GM12873 (cell line): Measurements from ENCODE around the gene ZBTB37.

Experiments
- TF ChIP-seq, protein P1 (sequence below): IDR thresholded peaks from 2 replicates; pipeline ENCODE4 v1.5.1; 2012; ENCODE audit warnings: low read depth, mild to moderate bottlenecking, moderate library complexity, low read length, control low read depth; ENCODE audit not compliant: insufficient read depth; ENCODE audit errors: missing control alignments

The ZBTB37 gene

DNA sequence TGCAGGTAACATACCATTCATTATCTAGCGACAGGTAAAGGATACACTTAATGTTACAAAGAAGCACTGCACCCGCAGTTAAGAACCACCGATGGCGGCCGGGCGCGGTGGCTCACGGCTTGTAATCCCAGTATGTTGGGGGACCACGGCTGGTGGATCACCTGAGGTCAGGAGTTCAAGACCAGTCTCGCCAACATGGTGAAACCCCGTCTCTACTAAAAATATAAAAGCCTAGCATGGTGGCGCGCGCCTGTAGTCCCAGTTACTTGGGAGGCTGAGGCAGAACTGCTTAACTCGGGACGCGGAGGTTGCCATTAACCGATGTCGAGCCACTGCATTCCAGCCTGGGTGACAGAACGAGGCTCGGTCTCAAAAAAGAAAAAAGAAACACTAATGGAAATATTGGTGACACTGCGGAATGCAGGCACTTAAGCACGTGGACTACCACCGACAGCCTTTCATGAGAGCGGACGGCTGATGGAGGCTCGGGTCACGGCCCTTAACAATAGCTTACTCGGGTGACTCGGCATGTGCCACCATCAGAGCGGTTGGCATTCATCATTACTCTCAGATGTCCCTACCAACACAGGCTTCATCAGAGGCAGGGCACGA lies 933 bp upstream of the ZBTB37 start:
- TF ChIP-seq, protein P1, sequence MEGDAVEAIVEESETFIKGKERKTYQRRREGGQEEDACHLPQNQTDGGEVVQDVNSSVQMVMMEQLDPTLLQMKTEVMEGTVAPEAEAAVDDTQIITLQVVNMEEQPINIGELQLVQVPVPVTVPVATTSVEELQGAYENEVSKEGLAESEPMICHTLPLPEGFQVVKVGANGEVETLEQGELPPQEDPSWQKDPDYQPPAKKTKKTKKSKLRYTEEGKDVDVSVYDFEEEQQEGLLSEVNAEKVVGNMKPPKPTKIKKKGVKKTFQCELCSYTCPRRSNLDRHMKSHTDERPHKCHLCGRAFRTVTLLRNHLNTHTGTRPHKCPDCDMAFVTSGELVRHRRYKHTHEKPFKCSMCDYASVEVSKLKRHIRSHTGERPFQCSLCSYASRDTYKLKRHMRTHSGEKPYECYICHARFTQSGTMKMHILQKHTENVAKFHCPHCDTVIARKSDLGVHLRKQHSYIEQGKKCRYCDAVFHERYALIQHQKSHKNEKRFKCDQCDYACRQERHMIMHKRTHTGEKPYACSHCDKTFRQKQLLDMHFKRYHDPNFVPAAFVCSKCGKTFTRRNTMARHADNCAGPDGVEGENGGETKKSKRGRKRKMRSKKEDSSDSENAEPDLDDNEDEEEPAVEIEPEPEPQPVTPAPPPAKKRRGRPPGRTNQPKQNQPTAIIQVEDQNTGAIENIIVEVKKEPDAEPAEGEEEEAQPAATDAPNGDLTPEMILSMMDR, result no peak

DNA sequence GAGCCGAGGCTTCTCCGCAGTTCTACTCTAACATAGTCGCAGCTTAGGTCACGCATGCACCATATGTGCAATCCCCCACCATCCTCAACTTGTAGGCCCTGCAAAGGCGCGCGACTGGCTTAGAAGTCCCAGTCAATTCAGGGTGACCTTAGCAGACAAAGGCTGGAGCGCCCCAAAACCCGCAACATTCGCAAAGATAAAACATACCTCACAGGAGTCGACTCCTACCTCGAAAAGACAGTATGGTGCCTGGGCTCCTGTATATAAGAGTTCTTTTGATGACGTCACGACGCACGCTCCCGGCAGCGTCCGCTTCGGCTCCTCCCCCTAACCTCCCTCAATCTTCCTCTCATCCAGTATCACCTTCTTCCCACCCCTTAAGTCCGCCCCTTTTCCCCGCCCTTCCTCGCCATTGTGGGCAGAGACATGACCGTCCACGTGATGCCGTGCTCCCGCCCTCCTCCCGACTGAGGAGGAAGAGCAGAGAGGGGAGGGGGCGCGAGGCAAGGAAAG lies 371 bp upstream of the ZBTB37 start, which contains the start of gene GAS5:
Gene GAS5 (minus strand): TSS at position 237 of the 513 bp plus-strand sequence.
- TF ChIP-seq, protein P1, result no peak

DNA sequence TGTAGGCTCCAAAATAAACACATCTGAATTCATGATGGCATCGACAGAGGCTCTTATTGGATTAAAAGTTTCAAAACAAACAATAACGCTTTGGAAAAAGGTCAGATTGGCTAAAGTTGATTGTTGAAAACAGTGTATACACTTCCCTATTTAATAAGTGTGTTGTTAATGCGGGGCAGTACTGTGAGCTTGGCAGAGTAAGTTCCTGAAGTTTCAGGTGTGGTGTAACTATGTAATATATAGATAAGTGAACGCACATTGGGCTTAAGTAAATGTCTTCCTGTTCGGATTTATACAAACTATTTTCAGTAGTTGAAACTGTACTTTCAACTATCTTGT lies 810 bp downstream of the ZBTB37 start:
- TF ChIP-seq, protein P1, result no peak

DNA sequence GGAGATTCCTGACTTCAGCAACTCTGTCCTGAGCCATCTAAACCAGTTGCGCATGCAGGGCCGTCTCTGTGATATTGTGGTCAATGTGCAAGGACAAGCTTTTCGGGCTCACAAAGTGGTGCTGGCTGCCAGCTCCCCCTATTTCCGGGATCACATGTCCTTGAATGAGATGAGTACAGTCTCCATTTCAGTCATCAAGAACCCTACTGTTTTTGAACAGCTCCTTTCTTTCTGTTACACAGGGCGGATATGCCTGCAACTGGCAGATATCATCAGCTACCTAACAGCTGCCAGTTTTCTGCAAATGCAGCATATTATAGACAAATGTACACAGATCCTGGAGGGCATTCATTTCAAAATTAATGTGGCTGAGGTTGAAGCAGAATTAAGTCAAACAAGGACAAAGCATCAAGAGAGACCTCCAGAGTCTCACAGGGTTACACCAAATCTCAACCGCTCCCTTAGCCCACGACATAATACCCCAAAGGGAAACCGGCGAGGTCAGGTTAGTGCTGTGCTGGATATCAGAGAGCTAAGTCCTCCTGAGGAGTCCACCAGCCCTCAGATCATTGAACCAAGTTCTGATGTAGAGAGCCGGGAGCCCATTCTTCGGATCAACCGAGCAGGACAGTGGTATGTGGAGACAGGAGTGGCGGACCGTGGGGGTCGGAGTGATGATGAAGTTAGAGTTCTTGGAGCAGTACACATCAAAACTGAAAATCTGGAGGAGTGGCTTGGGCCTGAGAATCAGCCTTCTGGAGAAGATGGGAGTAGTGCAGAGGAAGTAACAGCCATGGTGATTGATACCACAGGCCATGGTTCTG lies 2.3 kb downstream of the ZBTB37 start:
- TF ChIP-seq, protein P1, result peak; percentile 3

DNA sequence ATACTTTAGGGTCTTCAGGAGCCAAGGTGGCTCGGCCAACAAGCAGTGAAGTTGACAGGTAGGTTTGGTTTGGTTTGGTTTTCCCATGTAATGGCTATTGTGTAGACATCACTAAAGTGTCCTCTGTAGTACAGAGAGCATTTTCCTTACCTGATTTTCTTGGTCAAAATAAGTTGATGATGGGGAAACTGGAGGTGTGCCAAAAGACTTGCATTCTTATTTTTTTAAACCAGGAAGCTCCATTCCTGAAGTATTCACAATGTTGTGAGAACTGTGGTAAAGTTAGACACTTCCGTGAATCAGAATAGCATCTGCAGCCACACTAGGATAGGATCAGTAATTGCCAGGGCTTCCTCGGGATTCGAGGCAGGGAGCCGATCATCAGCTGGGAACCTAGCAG lies 2.9 kb downstream of the ZBTB37 start:
- TF ChIP-seq, protein P1, result peak; percentile 17

DNA sequence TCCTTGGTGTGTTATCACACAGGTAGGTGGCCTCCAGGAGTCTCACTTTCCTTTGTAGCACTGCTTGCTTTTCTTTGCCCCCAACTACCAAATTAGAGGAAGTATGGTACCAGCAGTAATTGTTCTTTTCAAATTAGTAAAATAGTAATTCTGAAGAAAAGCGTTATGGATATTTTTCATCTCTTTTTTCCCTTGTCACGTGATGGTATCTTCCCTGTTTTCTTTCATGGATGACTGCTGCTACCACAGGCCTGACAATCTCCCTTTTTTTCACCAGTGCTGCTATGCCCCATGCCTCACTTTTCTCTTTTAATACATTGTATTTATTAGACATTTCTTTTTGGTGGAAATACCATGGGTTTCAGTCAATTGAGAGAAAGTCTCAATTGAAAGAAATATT lies 3.3 kb downstream of the ZBTB37 start:
- TF ChIP-seq, protein P1, result no peak

DNA sequence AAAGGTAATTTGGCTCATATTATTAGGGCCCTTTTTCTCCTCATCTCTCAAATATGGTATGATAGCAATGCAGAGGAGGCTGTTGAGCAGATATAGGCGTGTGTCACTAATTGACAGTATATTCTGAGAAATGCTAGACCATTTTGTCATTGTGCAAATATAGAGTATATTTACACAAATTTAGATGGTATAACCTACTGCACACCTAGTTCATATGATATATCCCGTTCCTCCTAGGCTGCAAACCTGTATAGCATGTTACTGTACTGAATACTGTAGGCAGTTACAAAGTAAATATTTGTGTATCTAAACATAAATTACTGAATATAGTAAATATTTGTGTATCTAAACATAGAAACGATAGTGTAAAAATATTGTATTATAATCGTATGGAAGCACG lies 8.6 kb downstream of the ZBTB37 start:
- TF ChIP-seq, protein P1, result no peak
